Karpas-422 (cell line): ENCODE measurements around the gene TBC1D20. TPM values are rescaled to one million over a fixed set of nuclear protein-coding genes. Genes with fewer than 3 reads are reported as not detected.
"Not testable (repeated sequence)": the region's sequence is repeated elsewhere in the genome, so short reads cannot be mapped to it uniquely, and the experiment has no call there.

ENCODE experiments used
- DNase-seq: peaks from one replicate; pipeline ENCODE4 v3.0.0-alpha.2; 2015
- H2AFZ ChIP-seq: fragments of 200-600 bp; sonication (generic); 2 replicates; pipeline ENCODE4 v1.6.1; 2014; ENCODE audit warnings: antibody characterized with exemption, low read length, mixed read lengths
- H3K27ac ChIP-seq: fragments of 200-600 bp; sonication (generic); 2 replicates; pipeline ENCODE4 v1.5.1; 2014; ENCODE audit warnings: mild to moderate bottlenecking, low read length, moderate library complexity
- H3K27me3 ChIP-seq: fragments of 200-600 bp; sonication (generic); 2 replicates; pipeline ENCODE4 v1.6.1; 2014; ENCODE audit warnings: low read length, mixed read lengths
- H3K36me3 ChIP-seq: fragments of 200-600 bp; sonication (generic); 2 replicates; pipeline ENCODE4 v1.6.1; 2014; ENCODE audit warnings: low read length, mixed read lengths; ENCODE audit not compliant: insufficient read depth
- H3K4me1 ChIP-seq: fragments of 200-600 bp; sonication (generic); 2 replicates; pipeline ENCODE4 v1.6.1; 2014; ENCODE audit warnings: mild to moderate bottlenecking, low read length, mixed read lengths
- H3K4me2 ChIP-seq: fragments of 200-600 bp; sonication (generic); 2 replicates; pipeline ENCODE4 v1.6.1; 2014; ENCODE audit warnings: low read length, low read depth, mild to moderate bottlenecking; ENCODE audit not compliant: poor library complexity, severe bottlenecking
- H3K4me3 ChIP-seq: fragments of 200-600 bp; sonication (generic); 2 replicates; pipeline ENCODE4 v1.5.1; 2014; ENCODE audit warnings: mild to moderate bottlenecking, antibody characterized with exemption, low read length, mixed read lengths
- H3K79me2 ChIP-seq: fragments of 200-600 bp; sonication (generic); 2 replicates; pipeline ENCODE4 v1.6.1; 2014; ENCODE audit warnings: mild to moderate bottlenecking, low read length, mixed read lengths
- H3K9ac ChIP-seq: fragments of 200-600 bp; sonication (generic); 2 replicates; pipeline ENCODE4 v1.6.0; 2014; ENCODE audit warnings: low read length
- H3K9me2 ChIP-seq: fragments of 200-600 bp; sonication (generic), shearing (Covaris generic); replicated peaks from 2 replicates; pipeline ENCODE4 v1.6.0; 2014; ENCODE audit warnings: mild to moderate bottlenecking, low read length, moderate library complexity; ENCODE audit not compliant: insufficient read depth
- H3K9me3 ChIP-seq: fragments of 300-700, 200-600 bp; sonication (generic); 2 replicates; pipeline ENCODE4 v1.6.1; 2014; ENCODE audit warnings: low read length, mixed read lengths
- H4K20me1 ChIP-seq: fragments of 200-600 bp; sonication (generic); 2 replicates; pipeline ENCODE4 v1.6.1; 2014; ENCODE audit warnings: mild to moderate bottlenecking, antibody characterized with exemption, low read length, low read depth; ENCODE audit not compliant: insufficient read depth
- total RNA-seq: library from RNA; depleted of rRNA; stranded (reverse); fragments of >200 nt; shearing (Covaris generic); gene quantifications from 2 replicates; pipeline ENCODE4 v1.2.3, GENCODE V29; 2014; ENCODE audit warnings: low replicate concordance

Gene TBC1D20
- total RNA-seq, 1 experiment from 2014 or later: 26.1 TPM

DNA sequence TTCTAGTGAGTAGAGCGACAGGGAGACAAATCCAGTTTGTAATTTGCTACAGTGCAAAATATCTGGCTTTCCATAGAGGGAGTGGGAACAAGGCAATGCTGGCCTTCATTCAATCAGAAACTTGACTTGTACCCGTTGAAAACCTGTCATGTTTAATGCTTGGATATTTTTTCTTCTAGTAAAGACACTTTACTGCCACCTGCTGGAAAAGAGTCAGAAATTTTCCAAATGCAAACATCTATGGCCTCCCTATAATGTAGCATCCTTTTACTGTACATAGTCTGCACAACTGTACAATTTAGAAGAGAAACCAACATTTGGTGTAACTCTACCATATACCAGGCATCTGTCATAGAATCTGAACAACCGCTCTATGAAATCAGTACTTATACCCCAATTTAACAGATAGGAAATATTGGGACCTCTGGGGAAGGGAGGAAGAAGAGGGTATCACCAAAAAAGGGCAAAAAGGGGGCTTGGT is 16.7 kb upstream of the TBC1D20 start:
- Histone ChIP-seq H3K9ac (no peak overlapping the region), H3K9me3 (no peaks in the 10 kb centered on the region), H3K27me3 (no peaks in the 10 kb centered on the region), H2AFZ (no peak overlapping the region), H3K4me1 (no peaks in the 10 kb centered on the region), H3K9me2 (no peaks in the 10 kb centered on the region), H3K4me2 (no peak overlapping the region), H3K27ac (no peak overlapping the region), H4K20me1 (0 out of 2 replicates have a peak, but pooled peaks cover 4% of the 10 kb centered on the region), H3K4me3 (no peak overlapping the region), H3K79me2 (no peaks in the 10 kb centered on the region), H3K36me3 (peaks cover 30% of the 10 kb centered on the region)
- peak; percentile 90 for DNase-seq

DNA sequence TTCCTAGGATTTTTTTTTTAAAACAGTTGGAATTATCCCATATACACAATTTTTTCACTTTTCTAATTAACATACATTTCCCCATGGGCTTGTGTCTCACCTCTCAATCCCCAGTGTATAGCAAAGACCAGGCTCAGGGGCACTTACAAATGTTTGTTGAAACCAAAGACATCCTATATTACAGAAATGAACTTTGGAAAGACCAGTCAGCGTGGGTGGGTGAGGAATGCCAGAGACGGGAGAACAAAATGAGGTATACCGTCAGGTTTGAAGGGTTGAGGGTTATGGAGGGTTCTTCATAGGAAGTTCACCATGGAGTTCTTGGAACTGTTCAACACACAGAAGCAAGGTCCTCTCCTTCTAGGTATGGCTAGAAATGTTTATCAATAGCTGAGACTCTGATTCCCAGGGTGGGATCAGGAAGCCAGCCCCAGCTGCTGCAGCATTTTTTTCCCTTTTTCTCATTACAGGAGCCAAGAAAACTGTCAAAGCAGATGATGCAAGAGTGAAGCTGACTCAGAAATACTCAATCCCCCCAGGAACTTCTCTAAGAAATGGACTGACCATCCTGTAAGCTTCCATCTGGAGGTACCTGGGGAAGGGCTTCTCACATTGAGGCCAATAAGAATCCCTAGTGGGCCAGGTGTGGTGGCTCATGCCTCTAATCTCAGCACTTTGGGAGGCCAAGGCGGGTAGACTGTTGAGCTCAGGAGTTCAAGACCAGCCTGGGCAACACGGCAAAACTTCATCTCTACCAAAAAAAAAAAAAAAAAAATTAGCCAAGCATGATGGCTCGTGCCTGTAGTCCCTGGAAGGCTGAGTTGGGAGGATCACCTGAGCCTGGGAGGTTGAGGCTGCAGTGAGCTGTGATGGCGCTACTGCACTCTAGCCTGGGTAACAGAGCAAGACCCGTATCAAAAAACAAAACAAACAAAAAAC is 15.9 kb upstream of the TBC1D20 start:
- Histone ChIP-seq H4K20me1 (0 out of 2 replicates have a peak, but pooled peaks cover 4% of the 10 kb centered on the region), H2AFZ (no peak overlapping the region), H3K9ac (no peak overlapping the region), H3K27ac (no peak overlapping the region), H3K79me2 (no peaks in the 10 kb centered on the region), H3K4me2 (no peak overlapping the region), H3K4me3 (no peak overlapping the region), H3K9me2 (no peaks in the 10 kb centered on the region), H3K4me1 (no peaks in the 10 kb centered on the region), H3K36me3 (peaks cover 30% of the 10 kb centered on the region), H3K27me3 (no peaks in the 10 kb centered on the region), H3K9me3 (no peaks in the 10 kb centered on the region)
- DNase-seq: no peak

DNA sequence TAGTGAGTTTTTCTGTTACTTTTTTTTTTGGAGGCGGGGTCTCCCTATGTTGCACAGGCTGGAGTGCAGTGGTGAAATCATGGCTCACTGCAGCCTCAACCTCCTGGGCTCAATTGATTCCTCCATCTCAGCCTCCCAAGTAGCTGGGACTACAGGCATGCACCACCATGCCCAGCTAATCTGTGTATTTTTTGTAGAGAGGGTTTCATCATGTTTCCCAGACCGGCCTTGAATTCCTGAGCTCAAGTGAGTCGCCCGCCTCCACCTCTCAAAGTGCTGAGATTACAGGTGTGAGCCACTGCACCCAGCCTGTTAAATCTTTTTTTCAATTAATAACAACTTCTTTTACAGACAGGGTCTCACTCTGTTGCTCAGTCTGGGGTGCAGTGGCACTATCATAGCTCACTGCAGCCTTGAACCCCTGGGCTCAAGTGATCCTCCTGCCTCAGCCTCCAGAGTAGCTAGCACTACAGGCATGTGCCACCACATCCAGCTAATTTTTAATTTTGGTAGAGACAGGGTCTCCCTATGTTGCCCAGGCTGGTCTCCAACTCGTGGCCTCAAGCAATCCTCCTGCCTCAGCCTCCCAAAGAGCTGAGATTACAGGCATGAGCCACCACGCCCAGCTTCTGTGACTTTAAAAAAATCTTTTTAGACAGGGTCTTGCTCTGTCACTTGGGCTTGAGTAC is 14.4 kb upstream of the TBC1D20 start:
- not testable (repeated sequence) for H3K4me3 ChIP-seq, H2AFZ ChIP-seq, H3K4me2 ChIP-seq, DNase-seq, H4K20me1 ChIP-seq, H3K4me1 ChIP-seq, H3K9ac ChIP-seq, H3K27ac ChIP-seq, H3K79me2 ChIP-seq, H3K9me2 ChIP-seq, H3K9me3 ChIP-seq, H3K27me3 ChIP-seq
- peaks cover 27% of the 10 kb centered on the region for H3K36me3 ChIP-seq

DNA sequence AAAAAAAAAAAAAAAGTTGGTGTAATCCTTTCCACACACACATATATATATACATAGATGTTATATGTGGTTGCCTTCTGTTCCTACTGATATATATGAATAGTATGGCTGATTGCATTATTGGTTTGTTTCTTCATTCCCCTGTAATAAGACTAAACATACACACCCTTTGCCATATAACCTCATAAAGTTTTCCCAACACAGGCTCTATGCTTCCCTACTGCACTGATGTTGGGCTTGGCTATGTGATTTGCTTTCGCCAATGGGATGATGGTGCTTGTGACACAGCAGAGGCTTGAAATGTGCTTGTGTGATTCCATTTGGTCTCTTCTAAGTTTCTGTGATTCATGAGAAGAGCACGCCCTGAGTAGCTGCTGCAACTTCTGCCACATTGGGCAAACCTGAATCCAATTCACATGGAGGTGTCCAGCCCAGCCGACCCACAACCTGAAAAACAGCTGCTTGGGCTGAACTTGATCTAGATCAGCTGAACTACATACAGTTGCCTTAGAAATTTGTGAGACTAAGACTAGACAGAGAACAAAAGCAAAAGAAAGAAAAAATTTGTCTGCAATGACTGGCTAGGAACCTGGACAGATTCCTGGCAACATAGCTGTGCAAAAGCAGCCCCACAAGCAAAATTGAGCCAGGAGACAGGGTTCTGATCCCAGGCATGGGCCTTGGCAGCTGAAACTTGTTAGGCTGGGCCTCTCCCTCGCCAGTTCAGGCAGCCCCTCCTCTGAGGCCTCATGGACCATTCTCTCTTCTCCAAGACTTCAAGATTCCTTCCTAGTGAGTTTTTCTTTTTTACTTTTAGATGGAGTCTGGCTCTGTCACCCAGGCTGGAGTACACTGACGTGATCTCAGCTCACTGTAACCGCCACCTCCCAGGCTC is 13.4 kb upstream of the TBC1D20 start:
- Histone ChIP-seq H2AFZ (no peak overlapping the region), H4K20me1 (0 out of 2 replicates have a peak, but pooled peaks cover 4% of the 10 kb centered on the region), H3K9me2 (no peaks in the 10 kb centered on the region), H3K9ac (no peak overlapping the region), H3K4me3 (no peak overlapping the region), H3K36me3 (peaks cover 25% of the 10 kb centered on the region), H3K9me3 (no peaks in the 10 kb centered on the region), H3K79me2 (no peaks in the 10 kb centered on the region), H3K27me3 (no peaks in the 10 kb centered on the region), H3K27ac (no peak overlapping the region), H3K4me2 (no peak overlapping the region), H3K4me1 (no peaks in the 10 kb centered on the region)
- DNase-seq: no peak

DNA sequence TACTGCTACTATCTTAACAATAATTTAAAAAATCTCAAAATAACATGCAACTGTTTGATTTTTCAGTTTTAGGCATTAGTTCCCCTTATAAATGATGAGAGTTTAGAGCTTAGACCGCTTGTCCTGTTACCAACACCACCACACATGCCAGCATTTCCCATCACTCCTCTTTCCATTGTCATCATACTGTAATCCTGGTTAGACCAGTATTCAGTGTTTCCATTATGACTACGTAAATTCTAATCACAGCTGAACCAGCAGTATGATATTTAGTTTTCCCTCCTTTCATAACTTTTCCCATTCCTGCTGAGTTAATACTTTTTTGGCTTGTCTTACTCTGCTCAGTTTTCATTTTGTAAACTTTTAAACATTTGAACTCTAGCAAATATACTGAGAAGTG is 12.2 kb upstream of the TBC1D20 start:
- Histone ChIP-seq H3K4me1 (no peaks in the 10 kb centered on the region), H3K27me3 (no peaks in the 10 kb centered on the region), H4K20me1 (0 out of 2 replicates have a peak, but pooled peaks cover 4% of the 10 kb centered on the region), H3K9me2 (no peaks in the 10 kb centered on the region), H3K79me2 (no peaks in the 10 kb centered on the region), H3K4me3 (no peak overlapping the region), H2AFZ (no peak overlapping the region), H3K27ac (no peak overlapping the region), H3K36me3 (peaks cover 25% of the 10 kb centered on the region), H3K4me2 (no peak overlapping the region), H3K9ac (no peak overlapping the region), H3K9me3 (no peaks in the 10 kb centered on the region)
- DNase-seq: no peak

DNA sequence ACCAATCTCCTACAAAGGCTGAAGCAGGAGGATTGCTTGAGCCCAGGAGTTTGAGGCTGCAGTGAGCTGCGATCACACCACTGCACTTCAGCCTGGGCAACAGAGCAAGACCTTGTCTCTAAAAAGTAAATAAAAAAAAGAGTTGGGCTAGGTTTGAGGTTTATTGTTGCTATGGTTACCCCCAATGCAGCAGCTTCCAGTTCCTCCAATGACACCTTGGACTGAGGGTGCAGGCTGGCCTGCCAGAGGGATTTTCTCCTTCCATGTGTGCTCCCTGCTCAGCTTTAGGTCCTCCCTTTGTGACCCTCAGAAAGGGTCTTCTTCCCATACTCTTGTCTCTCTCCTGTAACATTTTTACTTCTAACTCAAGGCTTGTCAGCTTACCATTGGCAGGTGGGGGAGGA is 10.6 kb upstream of the TBC1D20 start:
- H3K36me3 ChIP-seq: peaks cover 20% of the 10 kb centered on the region
- no peaks in the 10 kb centered on the region for H3K4me1 ChIP-seq
- no peak for DNase-seq

DNA sequence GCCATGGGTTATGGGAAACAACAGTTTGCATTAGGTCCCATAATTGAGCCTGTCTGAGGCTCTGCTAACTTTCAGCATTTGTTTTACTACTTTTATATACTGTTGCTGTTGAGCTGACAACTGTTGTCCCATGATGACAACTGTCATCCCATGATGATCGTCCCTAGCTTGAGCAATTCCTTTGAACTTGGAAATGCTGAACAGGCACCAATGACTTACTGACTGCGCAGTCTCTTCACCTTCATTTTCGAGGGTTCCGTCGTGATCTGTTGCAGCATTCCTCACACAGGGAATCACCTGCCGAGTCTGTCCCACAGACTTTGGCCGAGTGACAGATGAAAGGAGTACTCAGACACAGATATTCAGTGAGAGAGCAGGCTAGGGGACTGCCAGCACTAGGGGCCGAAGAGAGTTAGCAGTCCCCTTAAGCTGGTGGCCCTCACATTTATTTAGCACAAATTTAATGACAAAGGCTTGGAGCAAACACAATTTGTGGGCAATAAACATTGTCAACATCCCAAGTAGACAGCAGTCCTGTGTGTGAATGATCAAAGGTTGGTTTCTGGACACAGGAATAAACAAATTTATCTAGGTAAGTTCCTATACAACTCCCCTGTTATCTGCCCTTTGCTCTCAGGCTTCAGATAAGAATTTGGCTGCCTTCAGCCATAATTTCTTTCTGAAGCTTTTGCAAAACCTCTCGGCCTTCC is 10.0 kb upstream of the TBC1D20 start:
- Histone ChIP-seq H3K79me2 (no peaks in the 10 kb centered on the region), H3K4me1 (no peaks in the 10 kb centered on the region), H3K27me3 (no peaks in the 10 kb centered on the region), H4K20me1 (no peaks in the 10 kb centered on the region), H3K9me2 (no peaks in the 10 kb centered on the region), H3K4me2 (no peak overlapping the region), H3K4me3 (no peak overlapping the region), H3K9ac (no peak overlapping the region), H2AFZ (no peak overlapping the region), H3K27ac (no peak overlapping the region), H3K9me3 (no peaks in the 10 kb centered on the region), H3K36me3 (peaks cover 14% of the 10 kb centered on the region)
- DNase-seq: no peak

More for the DNA sequence above, 10.6 kb upstream of the TBC1D20 start:
- Histone ChIP-seq H3K27ac (no peak overlapping the region), H4K20me1 (no peaks in the 10 kb centered on the region), H3K4me3 (no peak overlapping the region), H2AFZ (no peak overlapping the region), H3K9me2 (no peaks in the 10 kb centered on the region), H3K9me3 (no peaks in the 10 kb centered on the region), H3K27me3 (no peaks in the 10 kb centered on the region), H3K4me2 (no peak overlapping the region), H3K79me2 (no peaks in the 10 kb centered on the region), H3K9ac (no peak overlapping the region)
